Measurements from ENCODE around the gene PANX3.

The PANX3 gene

GRCh38 chr11:124658986-124659385 is 47.8 kb downstream of the PANX3 start:
- no peak for DNase-seq

GRCh38 chr11:124661553-124661952 is 50.3 kb downstream of the PANX3 start:
- DNase-seq: no peak

- no peak for DNase-seq
Observed at GRCh38 chr11:124662106-124662505, 50.9 kb downstream of the PANX3 start.

GRCh38 chr11:124663861-124664260 is 52.6 kb downstream of the PANX3 start:
- DNase-seq: no peak

GRCh38 chr11:124667601-124668000 is 56.4 kb downstream of the PANX3 start:
- no peak for DNase-seq

- peak; percentile 29 for DNase-seq
Observed at GRCh38 chr11:124669193-124669592, 58.0 kb downstream of the PANX3 start.

All from KG1 (cell line).